ENCODE results near the gene SHROOM2.

DNA sequence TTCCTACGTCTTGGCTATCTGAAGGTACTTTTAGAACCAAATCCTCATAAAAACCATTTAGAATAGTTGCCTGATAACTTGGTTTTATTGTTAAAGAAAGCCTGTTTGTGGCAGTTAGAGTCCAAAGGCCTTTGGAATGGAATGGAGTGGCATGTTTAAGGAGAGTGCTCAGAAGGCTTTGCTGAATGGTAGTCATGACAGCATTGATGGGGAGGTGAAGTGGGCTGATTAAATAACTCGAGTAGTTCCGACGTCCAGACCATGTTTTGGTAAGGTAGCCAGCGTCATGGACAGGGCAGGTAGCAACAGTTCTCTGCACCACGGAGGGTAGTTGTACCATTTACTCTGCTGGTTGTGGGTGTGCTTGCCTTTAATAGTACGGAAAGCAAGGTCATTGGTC, 94.6 kb downstream of the SHROOM2 start:
- TF ChIP-seq, protein P1, sequence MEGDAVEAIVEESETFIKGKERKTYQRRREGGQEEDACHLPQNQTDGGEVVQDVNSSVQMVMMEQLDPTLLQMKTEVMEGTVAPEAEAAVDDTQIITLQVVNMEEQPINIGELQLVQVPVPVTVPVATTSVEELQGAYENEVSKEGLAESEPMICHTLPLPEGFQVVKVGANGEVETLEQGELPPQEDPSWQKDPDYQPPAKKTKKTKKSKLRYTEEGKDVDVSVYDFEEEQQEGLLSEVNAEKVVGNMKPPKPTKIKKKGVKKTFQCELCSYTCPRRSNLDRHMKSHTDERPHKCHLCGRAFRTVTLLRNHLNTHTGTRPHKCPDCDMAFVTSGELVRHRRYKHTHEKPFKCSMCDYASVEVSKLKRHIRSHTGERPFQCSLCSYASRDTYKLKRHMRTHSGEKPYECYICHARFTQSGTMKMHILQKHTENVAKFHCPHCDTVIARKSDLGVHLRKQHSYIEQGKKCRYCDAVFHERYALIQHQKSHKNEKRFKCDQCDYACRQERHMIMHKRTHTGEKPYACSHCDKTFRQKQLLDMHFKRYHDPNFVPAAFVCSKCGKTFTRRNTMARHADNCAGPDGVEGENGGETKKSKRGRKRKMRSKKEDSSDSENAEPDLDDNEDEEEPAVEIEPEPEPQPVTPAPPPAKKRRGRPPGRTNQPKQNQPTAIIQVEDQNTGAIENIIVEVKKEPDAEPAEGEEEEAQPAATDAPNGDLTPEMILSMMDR (conservative IDR thresholded peaks at IDR 0.05 in 1 of 2, IDR thresholded peaks at IDR 0.05 in 1 of 2; ENCODE audit: low read depth in 1 of 2, low read length in 2 of 2) = no peak
- TF ChIP-seq EZH2 (IDR thresholded peaks at IDR 0.05; ENCODE audit: low read length, missing control alignments) = no peak
